GM12873 (cell line): ENCODE data around the gene SLC12A3.

Experiments used
- TF ChIP-seq, protein P1 (sequence below): IDR thresholded peaks from 2 replicates; pipeline ENCODE4 v1.5.1; 2012; ENCODE audit warnings: low read depth, mild to moderate bottlenecking, moderate library complexity, low read length, control low read depth; ENCODE audit not compliant: insufficient read depth; ENCODE audit errors: missing control alignments

SLC12A3 gene, protein sequence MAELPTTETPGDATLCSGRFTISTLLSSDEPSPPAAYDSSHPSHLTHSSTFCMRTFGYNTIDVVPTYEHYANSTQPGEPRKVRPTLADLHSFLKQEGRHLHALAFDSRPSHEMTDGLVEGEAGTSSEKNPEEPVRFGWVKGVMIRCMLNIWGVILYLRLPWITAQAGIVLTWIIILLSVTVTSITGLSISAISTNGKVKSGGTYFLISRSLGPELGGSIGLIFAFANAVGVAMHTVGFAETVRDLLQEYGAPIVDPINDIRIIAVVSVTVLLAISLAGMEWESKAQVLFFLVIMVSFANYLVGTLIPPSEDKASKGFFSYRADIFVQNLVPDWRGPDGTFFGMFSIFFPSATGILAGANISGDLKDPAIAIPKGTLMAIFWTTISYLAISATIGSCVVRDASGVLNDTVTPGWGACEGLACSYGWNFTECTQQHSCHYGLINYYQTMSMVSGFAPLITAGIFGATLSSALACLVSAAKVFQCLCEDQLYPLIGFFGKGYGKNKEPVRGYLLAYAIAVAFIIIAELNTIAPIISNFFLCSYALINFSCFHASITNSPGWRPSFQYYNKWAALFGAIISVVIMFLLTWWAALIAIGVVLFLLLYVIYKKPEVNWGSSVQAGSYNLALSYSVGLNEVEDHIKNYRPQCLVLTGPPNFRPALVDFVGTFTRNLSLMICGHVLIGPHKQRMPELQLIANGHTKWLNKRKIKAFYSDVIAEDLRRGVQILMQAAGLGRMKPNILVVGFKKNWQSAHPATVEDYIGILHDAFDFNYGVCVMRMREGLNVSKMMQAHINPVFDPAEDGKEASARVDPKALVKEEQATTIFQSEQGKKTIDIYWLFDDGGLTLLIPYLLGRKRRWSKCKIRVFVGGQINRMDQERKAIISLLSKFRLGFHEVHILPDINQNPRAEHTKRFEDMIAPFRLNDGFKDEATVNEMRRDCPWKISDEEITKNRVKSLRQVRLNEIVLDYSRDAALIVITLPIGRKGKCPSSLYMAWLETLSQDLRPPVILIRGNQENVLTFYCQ

DNA sequence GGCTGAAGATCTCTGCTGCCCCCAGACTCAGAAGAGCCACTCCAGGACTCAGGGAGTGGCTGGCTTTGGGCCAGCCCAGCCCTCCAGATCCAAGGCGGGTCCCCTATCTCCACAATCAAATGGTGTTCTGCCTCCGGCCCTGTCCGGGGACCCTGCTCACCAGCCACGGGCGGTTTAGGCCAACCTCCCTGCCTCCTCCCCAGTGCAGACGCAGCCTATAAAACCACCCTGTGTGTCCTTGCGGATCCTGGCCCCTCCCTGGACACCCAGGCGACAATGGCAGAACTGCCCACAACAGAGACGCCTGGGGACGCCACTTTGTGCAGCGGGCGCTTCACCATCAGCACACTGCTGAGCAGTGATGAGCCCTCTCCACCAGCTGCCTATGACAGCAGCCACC lies at the start of gene SLC12A3:
SLC12A3 (plus strand) TSS at position 248 of the 400 bp plus-strand sequence; CDS start at position 277, 29 bp downstream.
- TF ChIP-seq, protein P1, sequence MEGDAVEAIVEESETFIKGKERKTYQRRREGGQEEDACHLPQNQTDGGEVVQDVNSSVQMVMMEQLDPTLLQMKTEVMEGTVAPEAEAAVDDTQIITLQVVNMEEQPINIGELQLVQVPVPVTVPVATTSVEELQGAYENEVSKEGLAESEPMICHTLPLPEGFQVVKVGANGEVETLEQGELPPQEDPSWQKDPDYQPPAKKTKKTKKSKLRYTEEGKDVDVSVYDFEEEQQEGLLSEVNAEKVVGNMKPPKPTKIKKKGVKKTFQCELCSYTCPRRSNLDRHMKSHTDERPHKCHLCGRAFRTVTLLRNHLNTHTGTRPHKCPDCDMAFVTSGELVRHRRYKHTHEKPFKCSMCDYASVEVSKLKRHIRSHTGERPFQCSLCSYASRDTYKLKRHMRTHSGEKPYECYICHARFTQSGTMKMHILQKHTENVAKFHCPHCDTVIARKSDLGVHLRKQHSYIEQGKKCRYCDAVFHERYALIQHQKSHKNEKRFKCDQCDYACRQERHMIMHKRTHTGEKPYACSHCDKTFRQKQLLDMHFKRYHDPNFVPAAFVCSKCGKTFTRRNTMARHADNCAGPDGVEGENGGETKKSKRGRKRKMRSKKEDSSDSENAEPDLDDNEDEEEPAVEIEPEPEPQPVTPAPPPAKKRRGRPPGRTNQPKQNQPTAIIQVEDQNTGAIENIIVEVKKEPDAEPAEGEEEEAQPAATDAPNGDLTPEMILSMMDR: no peak

GRCh38 chr16:56815721-56816120 lies 49.3 kb upstream of the SLC12A3 start:
- TF ChIP-seq, protein P1: no peak

DNA sequence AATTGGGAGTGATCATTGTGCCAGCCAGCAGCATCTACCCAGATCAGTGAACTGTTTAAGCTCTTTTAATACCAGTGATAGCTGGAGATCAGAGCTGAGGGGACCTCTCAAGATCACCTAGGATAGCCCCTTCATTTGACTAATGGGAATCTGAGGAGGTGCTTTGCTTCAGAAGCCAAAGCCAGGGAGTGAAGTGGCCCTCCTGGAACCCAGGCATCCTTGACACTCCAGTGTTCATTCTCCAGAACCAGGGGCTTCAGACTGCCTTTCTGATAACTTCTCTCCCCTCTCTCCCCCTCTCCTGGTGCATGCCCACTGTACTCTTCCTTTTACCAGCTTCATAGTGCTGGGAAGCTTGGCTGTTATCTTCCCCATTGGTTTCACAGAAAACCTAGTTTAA lies 48.0 kb upstream of the SLC12A3 start:
- TF ChIP-seq, protein P1: no peak

GRCh38 chr16:56817938-56818337 lies 47.1 kb upstream of the SLC12A3 start:
- TF ChIP-seq, protein P1: no peak

DNA sequence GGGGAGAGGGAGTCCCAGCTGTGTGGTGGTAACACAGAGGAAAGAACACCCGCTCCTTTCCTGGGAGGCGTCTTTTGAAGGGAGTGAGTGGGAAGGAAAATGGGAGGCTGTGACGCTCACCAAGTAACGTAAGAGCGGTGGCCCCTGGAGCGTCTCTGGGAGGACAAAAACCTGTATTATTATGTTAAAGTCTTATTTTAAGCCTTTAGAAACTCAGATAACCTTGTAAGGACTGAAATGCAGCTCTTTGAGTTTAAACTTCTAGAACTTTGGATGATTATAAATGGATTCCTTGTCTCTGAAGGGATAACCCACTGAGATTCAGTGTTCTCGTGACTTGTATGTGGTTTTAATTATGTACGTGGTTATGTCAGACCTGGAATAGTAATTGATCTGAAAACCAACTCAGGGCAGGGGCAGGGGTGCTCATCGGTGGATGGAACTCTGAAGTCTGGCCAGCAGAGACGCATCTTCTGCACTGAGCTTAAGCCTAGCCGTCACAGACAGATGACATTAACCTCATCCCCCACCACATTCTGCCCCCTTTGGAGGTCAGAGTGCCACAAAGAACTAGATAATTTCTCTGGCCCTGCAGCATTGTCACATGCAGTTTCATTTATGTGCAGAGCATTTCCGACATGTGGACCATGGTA lies 41.8 kb upstream of the SLC12A3 start:
- TF ChIP-seq, protein P1: no peak

GRCh38 chr16:56824331-56824730 lies 40.7 kb upstream of the SLC12A3 start:
- TF ChIP-seq, protein P1: no peak
